ENCODE data around the gene SLC16A4.
"Not testable (repeated sequence)": the region's sequence is repeated elsewhere in the genome, so short reads cannot be mapped to it uniquely, and the experiment has no call there.

Gene SLC16A4

GRCh38 chr1:110408488-110408887, 17.7 kb upstream of the SLC16A4 start:
- no peak for DNase-seq

- DNase-seq = peak; percentile 92
Observed at GRCh38 chr1:110407260-110408210, 16.7 kb upstream of the SLC16A4 start, which contains the start of gene LAMTOR5. Gene LAMTOR5 (minus strand): TSS chr1:110407694. CDS start chr1:110407620, 74 bp downstream.

DNA sequence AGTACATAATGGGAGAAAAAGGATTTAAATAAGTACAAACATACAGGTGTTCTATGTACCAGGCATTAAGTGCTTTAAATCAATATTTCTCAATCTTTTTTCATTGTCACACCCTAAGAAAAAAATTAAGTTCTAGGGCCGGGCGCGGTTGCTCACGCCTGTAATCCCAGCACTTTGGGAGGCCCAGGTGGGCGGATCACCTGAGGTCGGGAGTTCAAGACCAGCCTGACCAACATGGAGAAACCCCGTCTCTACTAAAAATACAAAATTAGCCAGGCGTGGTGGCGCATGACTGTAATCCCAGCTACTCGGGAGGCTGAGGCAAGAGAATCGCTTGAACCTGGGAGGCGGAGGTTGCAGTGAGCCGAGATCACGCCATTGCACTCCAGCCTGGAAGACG, 15.6 kb upstream of the SLC16A4 start:
- not testable (repeated sequence) for DNase-seq

GRCh38 chr1:110404401-110404800, 13.6 kb upstream of the SLC16A4 start:
- DNase-seq = no peak

- no peak for DNase-seq
Observed at GRCh38 chr1:110403805-110404204, 13.0 kb upstream of the SLC16A4 start.

- DNase-seq = not testable (repeated sequence)
Observed at GRCh38 chr1:110396259-110396958, 5.6 kb upstream of the SLC16A4 start.

- DNase-seq = no peak
Observed at GRCh38 chr1:110394493-110394820, 3.6 kb upstream of the SLC16A4 start.

- no peak for DNase-seq
Observed at GRCh38 chr1:110393691-110394492, 3.1 kb upstream of the SLC16A4 start.

DNA sequence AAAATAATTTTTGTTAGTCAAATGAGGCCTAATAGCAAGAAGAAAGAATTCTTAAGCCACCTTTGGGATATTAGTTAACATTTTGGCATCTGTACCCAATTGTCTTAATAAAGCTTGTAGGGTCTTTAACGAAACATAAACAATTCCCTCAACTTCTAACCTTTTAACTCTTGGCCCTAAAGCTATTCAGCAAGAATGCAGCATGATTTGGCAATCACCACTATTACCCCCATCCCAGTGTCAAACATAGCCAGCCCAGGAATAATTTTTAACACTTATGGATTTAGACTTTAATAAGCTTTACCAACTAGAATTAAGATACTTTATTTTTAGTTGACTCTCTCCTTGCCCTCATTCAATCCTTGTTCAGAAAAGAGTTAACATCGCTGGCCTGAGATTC, 2.5 kb upstream of the SLC16A4 start:
- no peak for DNase-seq

DNA sequence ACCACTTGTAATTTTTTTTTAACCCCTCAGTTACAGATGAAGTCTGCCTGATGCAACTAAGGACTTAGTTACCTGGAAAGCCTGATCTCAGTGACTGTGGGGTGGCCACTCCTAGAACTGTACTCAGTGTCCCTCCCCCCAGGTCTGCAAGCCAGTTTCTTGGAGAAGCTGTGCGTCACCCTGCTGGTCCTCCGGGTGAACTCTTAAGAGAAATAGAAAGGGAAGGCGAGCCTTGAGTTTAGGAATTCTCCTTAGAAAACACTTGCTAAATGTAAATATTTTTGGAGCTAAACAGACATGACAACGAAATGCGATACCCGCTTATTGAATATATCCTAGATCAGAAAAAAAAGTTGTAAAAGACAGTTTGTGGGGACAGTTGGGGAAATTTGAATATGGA, 730 bp downstream of the SLC16A4 start:
- DNase-seq = no peak

GRCh38 chr1:110387048-110387754, 3.6 kb downstream of the SLC16A4 start:
- no peak for DNase-seq

DNA sequence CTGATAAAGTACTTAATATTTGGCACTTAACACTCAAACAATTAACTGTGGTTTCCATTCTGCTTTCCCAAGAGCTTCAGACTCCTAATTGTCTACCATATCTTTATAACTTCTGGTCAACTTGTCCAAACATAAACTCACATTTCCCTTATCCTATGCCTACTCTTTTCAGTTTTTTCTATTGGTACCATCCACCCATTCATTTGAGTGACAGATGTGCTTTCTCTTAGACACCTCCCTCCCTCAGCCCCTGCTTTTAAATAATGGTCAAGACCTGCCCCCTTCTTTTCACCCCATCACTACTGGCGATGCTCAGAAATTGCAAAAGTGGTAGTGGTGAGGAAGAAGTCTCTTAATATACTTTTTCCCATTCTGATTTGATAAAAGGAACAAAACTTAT, 5.5 kb downstream of the SLC16A4 start:
- DNase-seq = no peak

DNA sequence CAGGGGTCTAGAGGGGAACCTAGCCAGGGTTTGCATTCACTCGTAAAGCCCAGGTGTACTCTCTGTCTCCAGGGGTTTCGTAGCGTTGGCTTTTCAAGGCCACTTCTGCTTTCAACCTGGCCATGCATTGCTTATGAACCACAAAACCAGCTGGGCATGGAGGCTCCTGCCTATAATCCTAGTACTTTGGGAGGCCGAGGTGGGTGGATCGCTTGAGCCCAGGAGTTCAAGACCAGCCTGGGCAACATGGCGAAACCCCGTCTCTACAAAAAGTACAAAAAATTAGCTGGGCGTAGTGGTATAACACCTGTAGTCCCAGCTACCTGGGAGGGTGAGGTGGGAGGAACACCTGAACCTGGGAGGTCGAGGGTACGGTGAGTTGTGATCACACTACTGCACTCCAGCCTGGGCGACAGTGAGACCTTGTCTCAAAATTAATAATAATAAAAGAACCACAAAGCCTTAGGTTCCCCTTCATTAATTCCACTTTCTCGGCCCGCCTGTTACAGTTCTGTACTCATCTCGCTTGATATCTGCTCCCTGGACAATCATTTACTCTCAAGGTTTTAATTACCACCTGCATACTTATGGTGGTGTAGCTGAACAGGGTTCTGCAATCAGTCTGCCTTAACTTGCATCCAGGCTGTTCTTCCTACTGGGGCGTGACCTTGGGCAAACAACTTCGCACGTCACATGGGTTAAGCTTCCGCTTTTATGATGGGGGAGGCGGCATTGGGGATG, 6.1 kb downstream of the SLC16A4 start:
- DNase-seq = no peak

DNA sequence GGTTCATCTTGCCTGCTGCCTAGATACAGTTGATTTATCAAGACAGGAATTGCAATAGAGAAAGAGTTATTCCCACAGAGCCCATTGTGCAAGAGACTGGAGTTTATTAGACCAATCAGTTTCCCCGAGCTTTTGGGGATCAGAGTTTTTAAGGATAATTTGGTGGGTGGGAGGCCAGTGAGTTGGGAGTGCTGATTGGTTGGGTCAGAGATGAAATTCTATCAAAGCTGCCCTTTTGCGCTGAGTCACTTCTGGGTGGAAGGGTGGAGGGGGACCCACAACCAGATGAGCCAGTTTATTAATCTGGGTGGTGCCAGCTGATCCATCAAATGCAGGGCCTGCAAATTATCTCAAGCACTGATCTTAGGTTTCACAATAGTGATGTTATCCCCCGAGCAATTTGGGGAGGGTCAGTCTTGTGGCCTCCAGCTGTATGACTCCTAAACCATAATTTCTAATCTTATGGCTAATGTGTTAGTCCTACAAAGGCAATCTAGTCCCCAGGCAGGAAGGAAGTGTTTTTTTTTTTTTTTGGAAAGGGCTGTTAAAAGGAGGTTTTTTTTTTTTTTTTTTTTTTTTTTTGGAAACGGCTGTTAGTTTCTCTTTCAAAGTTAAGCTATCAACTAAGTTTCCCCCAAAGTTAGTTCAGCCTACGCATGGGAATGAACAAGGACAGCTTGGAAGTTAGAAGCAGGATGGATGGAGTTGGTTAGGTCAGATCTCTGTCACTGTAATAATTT, 7.4 kb downstream of the SLC16A4 start:
- no peak for DNase-seq

DNA sequence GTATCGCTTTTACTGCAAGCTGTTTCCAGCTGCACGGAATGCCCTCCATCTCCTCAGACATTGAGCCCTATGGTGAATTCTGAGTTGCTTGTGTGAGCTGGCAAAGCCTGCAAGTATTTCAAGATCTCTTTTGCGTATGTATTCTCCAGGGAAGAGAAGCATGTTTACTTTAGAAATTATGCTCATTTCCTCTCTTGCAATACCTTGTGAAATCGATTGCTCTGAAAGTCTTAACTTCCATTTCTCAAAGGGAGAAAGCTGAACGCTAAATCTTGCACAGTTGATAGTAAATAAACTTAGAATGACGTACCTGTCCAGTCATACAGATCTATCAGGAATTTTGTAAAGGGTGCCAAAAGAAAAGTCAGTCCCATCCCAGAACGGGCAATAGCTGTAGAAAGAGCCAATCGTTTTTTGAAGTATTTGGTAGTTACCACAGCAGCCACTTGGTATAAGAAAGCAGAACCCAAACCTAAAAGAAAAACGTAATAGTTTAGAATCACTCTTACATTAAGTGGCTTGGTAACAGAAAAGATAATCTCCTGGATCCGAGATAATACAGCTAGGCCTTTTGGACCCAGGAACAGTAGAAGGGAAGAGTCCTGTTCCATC, 10.0 kb downstream of the SLC16A4 start:
- no peak for DNase-seq

DNA sequence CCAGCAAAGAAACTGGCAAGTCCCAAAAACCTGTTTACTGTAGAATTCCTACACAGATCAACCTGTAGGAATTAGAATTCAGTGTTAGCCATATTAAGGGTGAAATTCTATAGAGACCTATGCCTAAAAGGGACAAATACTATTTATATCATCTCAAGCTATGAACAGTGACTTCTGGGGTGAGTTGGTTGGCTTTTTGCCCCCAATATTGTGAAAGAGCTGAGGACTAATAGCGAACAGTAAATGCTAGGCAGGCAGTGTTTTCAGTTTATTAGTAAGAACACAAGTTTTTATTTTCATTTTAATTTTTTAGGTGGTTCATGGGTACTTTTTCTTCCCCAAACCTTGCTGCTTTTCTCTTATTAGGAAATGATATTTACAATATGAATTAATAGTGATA, 15.3 kb downstream of the SLC16A4 start:
- no peak for DNase-seq

DNA sequence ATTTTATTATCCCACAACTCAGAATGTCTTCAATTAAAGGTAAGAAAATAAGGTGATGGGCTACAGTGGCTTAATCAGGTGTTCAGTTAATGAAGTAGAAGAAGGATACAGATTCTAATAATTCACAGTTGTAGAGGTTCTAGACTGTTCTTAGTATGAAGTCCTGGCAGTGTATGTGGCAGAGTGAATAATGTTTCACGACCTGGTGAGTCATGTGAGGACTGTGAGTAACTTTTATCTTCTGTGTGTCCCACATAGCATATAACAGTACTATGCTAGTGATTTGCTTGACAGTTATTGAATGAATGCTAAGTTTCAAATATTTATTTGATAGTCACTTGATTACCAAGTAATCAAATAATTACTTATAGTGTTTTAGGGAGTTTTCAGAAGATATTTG, 20.0 kb downstream of the SLC16A4 start:
- DNase-seq = no peak

DNA sequence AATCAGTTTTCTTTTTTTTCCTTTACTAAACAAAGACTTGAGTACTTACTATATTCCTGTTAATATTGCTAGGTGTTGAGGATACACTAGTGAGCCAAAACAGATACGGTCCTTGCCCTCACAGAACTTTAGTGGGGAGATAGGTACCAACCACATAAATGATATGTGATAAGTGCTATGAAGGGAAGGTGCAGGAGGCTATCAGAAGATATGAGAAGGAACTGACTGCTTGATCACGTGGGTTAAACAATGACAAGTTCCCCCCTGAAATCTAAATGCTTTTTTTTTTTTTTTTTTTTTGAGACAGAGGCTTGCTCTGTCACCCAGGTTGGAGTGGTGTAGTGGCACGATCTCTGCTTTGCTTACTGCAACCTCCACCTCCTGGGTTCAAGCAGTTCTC, 26.6 kb downstream of the SLC16A4 start:
- DNase-seq = no peak

- DNase-seq = no peak
Observed at GRCh38 chr1:110361856-110362255, 29.0 kb downstream of the SLC16A4 start.

DNA sequence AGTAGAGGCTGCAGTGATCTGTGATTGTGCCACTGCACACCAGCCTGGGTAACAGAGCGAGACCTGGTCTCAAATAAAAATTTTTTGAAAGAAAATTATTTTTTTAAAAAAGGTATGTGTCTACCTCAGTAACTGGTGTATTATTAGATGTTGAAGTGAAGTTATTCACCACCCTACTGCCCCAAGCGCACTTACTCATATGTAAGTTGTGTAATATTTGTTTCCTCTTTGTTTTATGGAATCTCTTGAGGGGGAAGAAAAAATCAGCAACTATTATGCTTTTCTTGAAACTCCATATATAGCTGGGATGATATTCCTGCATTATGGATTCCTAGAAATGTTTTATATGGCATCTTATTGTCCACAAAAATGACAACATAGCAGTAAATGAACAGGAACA, 30.4 kb downstream of the SLC16A4 start:
- no peak for DNase-seq

GRCh38 chr1:110356379-110356778, 34.4 kb downstream of the SLC16A4 start:
- no peak for DNase-seq
